ENCODE data around the gene TMA7B.

Gene TMA7B

GRCh38 chr22:39959640-39960447 is at the start of gene TMA7B:
Gene TMA7B, plus strand, starts transcription at chr22:39960397. Its CDS starts 3,978 bp downstream, at chr22:39964375.
- in situ Hi-C loops (cut with MboI; ENCODE audit: low sequenced_read_pairs) = no loop called here

- in situ Hi-C loops (cut with MboI; ENCODE audit: low sequenced_read_pairs) = no loop called here
Measured at GRCh38 chr22:39910876-39911613, 49.2 kb upstream of the TMA7B start.

- in situ Hi-C loops (cut with MboI; ENCODE audit: low sequenced_read_pairs) = no loop called here
Measured at GRCh38 chr22:39913321-39913720, 46.9 kb upstream of the TMA7B start.

GRCh38 chr22:39913886-39914285 is 46.3 kb upstream of the TMA7B start:
- in situ Hi-C loops (cut with MboI; ENCODE audit: low sequenced_read_pairs) = no loop called here

GRCh38 chr22:39914584-39914983 is 45.6 kb upstream of the TMA7B start:
- in situ Hi-C loops (cut with MboI; ENCODE audit: low sequenced_read_pairs) = no loop called here

GRCh38 chr22:39915295-39915726 is 44.9 kb upstream of the TMA7B start:
- in situ Hi-C loops (cut with MboI; ENCODE audit: low sequenced_read_pairs) = no loop called here

- in situ Hi-C loops (cut with MboI; ENCODE audit: low sequenced_read_pairs) = no loop called here
Measured at GRCh38 chr22:39916496-39916895, 43.7 kb upstream of the TMA7B start.

GRCh38 chr22:39917197-39917643 is 43.0 kb upstream of the TMA7B start:
- in situ Hi-C loops (cut with MboI; ENCODE audit: low sequenced_read_pairs) = no loop called here

GRCh38 chr22:39917776-39918495 is 42.3 kb upstream of the TMA7B start:
- in situ Hi-C loops (cut with MboI; ENCODE audit: low sequenced_read_pairs) = no loop called here

GRCh38 chr22:39920134-39920743 is 40.0 kb upstream of the TMA7B start:
- in situ Hi-C loops (cut with MboI; ENCODE audit: low sequenced_read_pairs) = no loop called here

GRCh38 chr22:39923696-39924095 is 36.5 kb upstream of the TMA7B start:
- in situ Hi-C loops (cut with MboI; ENCODE audit: low sequenced_read_pairs) = no loop called here

GRCh38 chr22:39924286-39924685 is 35.9 kb upstream of the TMA7B start:
- in situ Hi-C loops (cut with MboI; ENCODE audit: low sequenced_read_pairs) = no loop called here

GRCh38 chr22:39925273-39925672 is 34.9 kb upstream of the TMA7B start:
- in situ Hi-C loops (cut with MboI; ENCODE audit: low sequenced_read_pairs) = no loop called here

GRCh38 chr22:39925909-39926679 is 34.1 kb upstream of the TMA7B start:
- in situ Hi-C loops (cut with MboI; ENCODE audit: low sequenced_read_pairs) = no loop called here

- in situ Hi-C loops (cut with MboI; ENCODE audit: low sequenced_read_pairs) = no loop called here
Measured at GRCh38 chr22:39926753-39927152, 33.4 kb upstream of the TMA7B start.

- in situ Hi-C loops (cut with MboI; ENCODE audit: low sequenced_read_pairs) = no loop called here
Measured at GRCh38 chr22:39927544-39927943, 32.7 kb upstream of the TMA7B start.

GRCh38 chr22:39928536-39929520 is 31.4 kb upstream of the TMA7B start:
- in situ Hi-C loops (cut with MboI; ENCODE audit: low sequenced_read_pairs) = no loop called here

GRCh38 chr22:39931251-39931650 is 28.9 kb upstream of the TMA7B start:
- in situ Hi-C loops (cut with MboI; ENCODE audit: low sequenced_read_pairs) = no loop called here

- in situ Hi-C loops (cut with MboI; ENCODE audit: low sequenced_read_pairs) = no loop called here
Measured at GRCh38 chr22:39932166-39932565, 28.0 kb upstream of the TMA7B start.

All from HL-60/S4 treated with phorbol 12-myristate 13-acetate at 8.2 ng/mL for 4 days and 3 days (cell line).